ENCODE measurements around the gene SLC35G3.

DNA sequence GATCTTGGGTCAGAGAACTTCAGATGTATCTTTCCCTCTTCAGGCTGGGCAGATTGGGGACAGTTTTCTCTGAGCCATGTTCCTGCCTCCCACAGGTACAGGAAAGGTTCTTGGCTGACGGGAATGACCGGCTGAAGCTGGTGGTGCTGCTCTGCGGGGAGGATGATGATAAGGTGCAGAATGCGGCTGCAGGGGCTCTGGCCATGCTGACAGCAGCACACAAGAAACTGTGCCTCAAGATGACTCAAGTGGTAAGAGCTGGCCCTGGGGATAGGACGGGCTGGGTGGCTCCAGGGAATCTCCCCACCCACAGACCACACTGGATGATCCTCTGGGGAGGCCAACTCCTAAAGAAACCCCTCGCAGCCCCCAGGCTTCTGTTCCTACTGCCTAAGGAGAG is 10.9 kb downstream of the SLC35G3 start:
- TF ChIP-seq, protein P1, sequence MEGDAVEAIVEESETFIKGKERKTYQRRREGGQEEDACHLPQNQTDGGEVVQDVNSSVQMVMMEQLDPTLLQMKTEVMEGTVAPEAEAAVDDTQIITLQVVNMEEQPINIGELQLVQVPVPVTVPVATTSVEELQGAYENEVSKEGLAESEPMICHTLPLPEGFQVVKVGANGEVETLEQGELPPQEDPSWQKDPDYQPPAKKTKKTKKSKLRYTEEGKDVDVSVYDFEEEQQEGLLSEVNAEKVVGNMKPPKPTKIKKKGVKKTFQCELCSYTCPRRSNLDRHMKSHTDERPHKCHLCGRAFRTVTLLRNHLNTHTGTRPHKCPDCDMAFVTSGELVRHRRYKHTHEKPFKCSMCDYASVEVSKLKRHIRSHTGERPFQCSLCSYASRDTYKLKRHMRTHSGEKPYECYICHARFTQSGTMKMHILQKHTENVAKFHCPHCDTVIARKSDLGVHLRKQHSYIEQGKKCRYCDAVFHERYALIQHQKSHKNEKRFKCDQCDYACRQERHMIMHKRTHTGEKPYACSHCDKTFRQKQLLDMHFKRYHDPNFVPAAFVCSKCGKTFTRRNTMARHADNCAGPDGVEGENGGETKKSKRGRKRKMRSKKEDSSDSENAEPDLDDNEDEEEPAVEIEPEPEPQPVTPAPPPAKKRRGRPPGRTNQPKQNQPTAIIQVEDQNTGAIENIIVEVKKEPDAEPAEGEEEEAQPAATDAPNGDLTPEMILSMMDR (IDR thresholded peaks at IDR 0.05; ENCODE audit: poor library complexity, severe bottlenecking) = no peak
- TF ChIP-seq TAF1 (IDR thresholded peaks at IDR 0.05; ENCODE audit: low read depth) = no peak
- TF ChIP-seq POLR2AphosphoS5 (IDR thresholded peaks at IDR 0.05) = no peak
- no peak for TF ChIP-seq SMC3 (conservative IDR thresholded peaks at IDR 0.05; ENCODE audit: poor library complexity)
- TF ChIP-seq, protein P2, sequence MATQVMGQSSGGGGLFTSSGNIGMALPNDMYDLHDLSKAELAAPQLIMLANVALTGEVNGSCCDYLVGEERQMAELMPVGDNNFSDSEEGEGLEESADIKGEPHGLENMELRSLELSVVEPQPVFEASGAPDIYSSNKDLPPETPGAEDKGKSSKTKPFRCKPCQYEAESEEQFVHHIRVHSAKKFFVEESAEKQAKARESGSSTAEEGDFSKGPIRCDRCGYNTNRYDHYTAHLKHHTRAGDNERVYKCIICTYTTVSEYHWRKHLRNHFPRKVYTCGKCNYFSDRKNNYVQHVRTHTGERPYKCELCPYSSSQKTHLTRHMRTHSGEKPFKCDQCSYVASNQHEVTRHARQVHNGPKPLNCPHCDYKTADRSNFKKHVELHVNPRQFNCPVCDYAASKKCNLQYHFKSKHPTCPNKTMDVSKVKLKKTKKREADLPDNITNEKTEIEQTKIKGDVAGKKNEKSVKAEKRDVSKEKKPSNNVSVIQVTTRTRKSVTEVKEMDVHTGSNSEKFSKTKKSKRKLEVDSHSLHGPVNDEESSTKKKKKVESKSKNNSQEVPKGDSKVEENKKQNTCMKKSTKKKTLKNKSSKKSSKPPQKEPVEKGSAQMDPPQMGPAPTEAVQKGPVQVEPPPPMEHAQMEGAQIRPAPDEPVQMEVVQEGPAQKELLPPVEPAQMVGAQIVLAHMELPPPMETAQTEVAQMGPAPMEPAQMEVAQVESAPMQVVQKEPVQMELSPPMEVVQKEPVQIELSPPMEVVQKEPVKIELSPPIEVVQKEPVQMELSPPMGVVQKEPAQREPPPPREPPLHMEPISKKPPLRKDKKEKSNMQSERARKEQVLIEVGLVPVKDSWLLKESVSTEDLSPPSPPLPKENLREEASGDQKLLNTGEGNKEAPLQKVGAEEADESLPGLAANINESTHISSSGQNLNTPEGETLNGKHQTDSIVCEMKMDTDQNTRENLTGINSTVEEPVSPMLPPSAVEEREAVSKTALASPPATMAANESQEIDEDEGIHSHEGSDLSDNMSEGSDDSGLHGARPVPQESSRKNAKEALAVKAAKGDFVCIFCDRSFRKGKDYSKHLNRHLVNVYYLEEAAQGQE (IDR thresholded peaks at IDR 0.05; ENCODE audit: borderline replicate concordance) = no peak
- TF ChIP-seq EZH2 (IDR thresholded peaks at IDR 0.05; ENCODE audit: borderline replicate concordance, insufficient read depth, low read length, poor library complexity, severe bottlenecking) = no peak
- TF ChIP-seq MXI1 (conservative IDR thresholded peaks at IDR 0.05; ENCODE audit: poor library complexity, severe bottlenecking) = no peak
- no peak for TF ChIP-seq RAD21 (conservative IDR thresholded peaks at IDR 0.05)
- TF ChIP-seq EP300 (conservative IDR thresholded peaks at IDR 0.05; ENCODE audit: poor library complexity, severe bottlenecking) = no peak

Data from neural cell (in vitro differentiated cells).